Caco-2 (cell line): ENCODE data around the gene SAMD10. TPM values are rescaled to one million over a fixed set of nuclear protein-coding genes. Genes with fewer than 3 reads are reported as not detected.

Source experiments
- BruUV-seq: library from RNA; stranded (reverse); fragments of 400-500 nt; replicated peaks from 2 replicates; lab custom pipeline; 2021; lab: Mats Ljungman, UMichigan
- CTCF ChIA-PET: fragments of 300-600 bp; sonication (Branson Sonifier 250); formaldehyde crosslinking; loops from one replicate; lab custom pipeline; 2022; ENCODE audit warnings: antibody characterized with exemption; lab: Charles Lee
- POLR2A ChIA-PET: fragments of 300-600 bp; sonication (Branson Sonifier 250); formaldehyde crosslinking; loops from one replicate; lab custom pipeline; 2022; ENCODE audit warnings: antibody characterized with exemption; lab: Charles Lee
- DNase-seq, 2 experiments: peaks; one replicate each; pipeline versions ENCODE4 v3.0.0 to v3.0.0-alpha.2; 2020 to 2022
- H3K27me3 ChIP-seq: replicated peaks from 2 replicates; pipeline ENCODE4 v1.6.0; 2011; ENCODE audit warnings: low read length; ENCODE audit not compliant: control insufficient read depth, insufficient read depth
- H3K36me3 ChIP-seq: 2 replicates; pipeline ENCODE4 v1.5.1; 2011; ENCODE audit warnings: low read length; ENCODE audit not compliant: control insufficient read depth, insufficient read depth
- H3K4me1 ChIP-seq: fragments of 250-450 bp; sonication (Bioruptor Pico); 2 replicates; pipeline ENCODE4 v1.5.1; 2020; ENCODE audit warnings: mild to moderate bottlenecking
- H3K4me3 ChIP-seq: 2 replicates; pipeline ENCODE4 v1.5.1; 2011; ENCODE audit warnings: low read depth, mild to moderate bottlenecking, control low read depth, low read length
- H3K9me3 ChIP-seq: fragments of 250-450 bp; sonication (Bioruptor Pico); 2 replicates; pipeline ENCODE4 v1.5.1; 2020; ENCODE audit warnings: mild to moderate bottlenecking, moderate library complexity
- H3K27ac Mint-ChIP-seq: one replicate; pipeline ENCODE4 v1.8.0; 2022; ENCODE audit warnings: mixed read lengths; ENCODE audit not compliant: unreplicated experiment
- H3K27me3 Mint-ChIP-seq: one replicate; pipeline ENCODE4 v1.8.0; 2022; ENCODE audit warnings: mixed read lengths; ENCODE audit not compliant: insufficient read depth, unreplicated experiment
- H3K36me3 Mint-ChIP-seq: one replicate; pipeline ENCODE4 v1.8.0; 2022; ENCODE audit warnings: mild to moderate bottlenecking, mixed read lengths; ENCODE audit not compliant: insufficient read depth, unreplicated experiment
- H3K4me1 Mint-ChIP-seq: one replicate; pipeline ENCODE4 v1.8.0; 2022; ENCODE audit warnings: low read depth, mixed read lengths; ENCODE audit not compliant: unreplicated experiment
- H3K4me3 Mint-ChIP-seq: one replicate; pipeline ENCODE4 v1.8.0; 2022; ENCODE audit warnings: mild to moderate bottlenecking, moderate library complexity, mixed read lengths; ENCODE audit not compliant: unreplicated experiment
- H3K9me3 Mint-ChIP-seq: one replicate; pipeline ENCODE4 v1.8.0; 2022; ENCODE audit warnings: mixed read lengths; ENCODE audit not compliant: unreplicated experiment
- CTCF ChIP-seq, 2 experiments: fragments of 200-600 bp in 1 of 2; IDR thresholded peaks; 1 replicate in 1 of 2; 2 replicates in 1 of 2; pipeline versions ENCODE4 v1.5.1 to v1.8.0; 2011 to 2022; ENCODE audit warnings: antibody characterized with exemption in 1 of 2, control low read depth in 1 of 2, inconsistent platforms in 1 of 2, low read depth in 1 of 2, low read length in 1 of 2, mild to moderate bottlenecking in 1 of 2, moderate library complexity in 1 of 2; ENCODE audit not compliant: insufficient read depth in 1 of 2, severe bottlenecking in 1 of 2, unreplicated experiment in 1 of 2
- intact Hi-C: fragments of 100-400 bp; cut with micrococcal nuclease; formaldehyde crosslinking; loops from one replicate; pipeline ENCODE4 v1.10.0; 2022; ENCODE audit not compliant: unreplicated experiment
- total RNA-seq: library from RNA; stranded (reverse); gene quantifications from 2 replicates; pipeline ENCODE4 v1.2.3, GENCODE V29; 2022

Gene SAMD10
- total RNA-seq, 1 experiment from 2014 or later: 13.6 TPM

- H3K27me3 ChIP-seq: no peaks in the 10 kb centered on the region
- CTCF ChIA-PET: no interaction called here
- TSS peak; percentile 56 for BruUV-seq
Observed at GRCh38 chr20:63969838-63970713, 9.4 kb downstream of the SAMD10 start, which contains the start of gene ZNF512B. Gene ZNF512B, minus strand, starts transcription at chr20:63969930. Its CDS starts 1,980 bp downstream, at chr20:63967950.

GRCh38 chr20:63968928-63969760 lies 10.3 kb downstream of the SAMD10 start:
- intact Hi-C loops: loop anchor here (1.0 kb wide), 1 partner anchor 12 kb away; no protein-coding TSS in a partner anchor
- POLR2A ChIA-PET: interaction anchor here (0.5 to 1.4 kb wide), 2 partner anchors 104 to 287 kb away, joined by 3 read pairs; partner anchors contain the start of genes PCMTD2 and TPD52L2

More at GRCh38 chr20:63969838-63970713, 9.4 kb downstream of the SAMD10 start, which contains the start of gene ZNF512B:
- peaks cover 35% of the 10 kb centered on the region for H3K36me3 Mint-ChIP-seq
- POLR2A ChIA-PET: no interaction called here
- H3K4me1 Mint-ChIP-seq: peaks cover 16% of the 10 kb centered on the region
- peak within 1 kb of the TSS; percentile 33 for H3K27ac Mint-ChIP-seq
- intact Hi-C loops: loop anchor here (1.0 to 10.0 kb wide), 3 partner anchors 13 to 185 kb away; partner anchors contain the start of gene TPD52L2
- H3K27me3 Mint-ChIP-seq: peaks cover 3% of the 10 kb centered on the region
- H3K9me3 Mint-ChIP-seq: peaks cover 10% of the 10 kb centered on the region
- H3K4me3 Mint-ChIP-seq: peak within 1 kb of the TSS; percentile 69
- peaks cover 15% of the 10 kb centered on the region for H3K9me3 ChIP-seq
- no peak for TF ChIP-seq CTCF (IDR thresholded peaks at IDR 0.05; ENCODE audit: insufficient read depth in 1 of 2, low read depth in 1 of 2, low read length in 1 of 2, severe bottlenecking in 1 of 2, unreplicated experiment in 1 of 2)
- peak; percentile 89 to 95 for DNase-seq
- peaks cover 21% of the 10 kb centered on the region for H3K4me1 ChIP-seq
- H3K4me3 ChIP-seq: peak within 1 kb of the TSS; percentile 78
- peaks cover 13% of the 10 kb centered on the region for H3K36me3 ChIP-seq

More at GRCh38 chr20:63968928-63969760, 10.3 kb downstream of the SAMD10 start:
- CTCF ChIA-PET: interaction anchor here (0.9 kb wide), 1 partner anchor 69 kb away, joined by 3 read pairs; no protein-coding TSS in a partner anchor
- peaks cover 20% of the 10 kb centered on the region for H3K9me3 ChIP-seq
- TF ChIP-seq CTCF (IDR thresholded peaks at IDR 0.05; ENCODE audit: insufficient read depth in 1 of 2, low read depth in 1 of 2, low read length in 1 of 2, severe bottlenecking in 1 of 2, unreplicated experiment in 1 of 2): no peak
- peaks cover 15% of the 10 kb centered on the region for H3K36me3 ChIP-seq
- Mint-ChIP-seq H3K27me3 (peaks cover 3% of the 10 kb centered on the region), H3K9me3 (peaks cover 10% of the 10 kb centered on the region), H3K36me3 (peaks cover 40% of the 10 kb centered on the region), H3K27ac (peak overlapping the region; percentile 33), H3K4me1 (peaks cover 14% of the 10 kb centered on the region), H3K4me3 (peak overlapping the region; percentile 69)
- H3K27me3 ChIP-seq: no peaks in the 10 kb centered on the region
- H3K4me1 ChIP-seq: peaks cover 21% of the 10 kb centered on the region
- H3K4me3 ChIP-seq: peak overlapping the region; percentile 78
- BruUV-seq: no TSS peak
- peak; percentile 69 to 74 for DNase-seq
